ENCODE measurements around the gene GCK.

The GCK gene

DNA sequence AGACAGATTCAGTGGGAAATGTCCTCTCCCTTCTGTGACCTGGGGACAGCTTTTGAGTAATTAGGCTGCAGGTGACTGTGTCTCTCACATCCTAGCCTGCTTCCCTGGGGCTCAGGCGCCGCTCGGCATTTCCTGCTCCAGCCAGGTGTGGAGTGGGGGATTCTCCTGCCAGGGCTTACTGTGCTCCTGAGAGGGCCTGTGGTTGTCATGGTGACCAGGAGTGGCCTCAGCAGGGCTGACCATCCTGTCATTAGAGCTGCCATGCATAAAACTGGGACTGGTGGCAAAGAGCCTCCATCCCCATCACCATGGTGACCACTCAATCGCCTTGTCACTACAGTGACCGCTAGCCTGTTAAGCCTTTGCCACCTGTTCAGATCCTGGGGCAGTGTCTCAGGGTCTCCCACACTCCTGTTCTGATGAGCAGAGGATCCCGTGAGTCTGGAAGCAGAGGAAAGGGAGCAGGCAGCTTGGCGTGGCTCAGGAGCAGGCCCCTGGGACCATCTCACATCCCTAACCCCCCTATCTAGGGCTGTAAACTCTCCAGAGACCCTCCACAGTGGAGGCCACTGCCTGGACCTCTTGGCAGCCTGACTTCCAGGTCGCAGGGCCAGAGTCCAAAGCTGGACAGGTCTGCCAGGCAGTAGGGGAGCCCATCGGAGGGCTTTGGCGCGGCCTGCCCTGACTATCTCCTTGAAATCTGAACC, at the start of gene GCK:
Gene GCK, minus strand, starts transcription at position 154 of the 707 bp plus-strand sequence. CDS start 486 bp downstream, outside the sequence.
- DNase-seq (ENCODE audit: low read depth), result no peak

DNA sequence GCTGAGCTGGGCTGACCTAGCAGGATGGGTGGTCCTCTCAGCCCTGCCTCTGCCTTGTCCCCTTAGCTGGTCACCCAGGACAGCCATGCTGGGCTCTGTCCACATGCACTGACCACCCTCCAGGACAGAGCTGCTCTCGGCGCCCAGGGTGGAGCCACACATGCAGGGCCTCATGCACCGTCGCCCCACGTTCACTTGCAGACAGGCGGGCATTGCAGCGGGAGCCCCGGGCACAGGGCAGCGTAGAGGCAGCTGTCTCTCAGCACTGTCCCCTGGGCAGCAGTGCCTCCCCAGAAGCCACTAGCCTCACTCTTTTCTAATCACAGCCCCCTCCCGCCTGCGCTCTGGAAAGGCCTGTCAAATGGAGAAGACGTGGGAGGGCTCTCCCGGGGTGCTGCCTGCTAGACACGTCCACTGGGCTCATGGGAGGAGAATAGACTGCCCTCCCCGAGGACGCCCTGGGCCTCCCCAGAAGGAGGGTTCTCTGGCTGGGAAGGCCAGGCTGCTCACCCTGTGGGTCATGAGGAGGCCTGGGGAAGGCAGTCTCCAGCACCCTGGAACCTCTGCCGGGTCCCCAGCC, 49.0 kb upstream of the GCK start:
- DNase-seq (ENCODE audit: low read depth), result no peak

DNA sequence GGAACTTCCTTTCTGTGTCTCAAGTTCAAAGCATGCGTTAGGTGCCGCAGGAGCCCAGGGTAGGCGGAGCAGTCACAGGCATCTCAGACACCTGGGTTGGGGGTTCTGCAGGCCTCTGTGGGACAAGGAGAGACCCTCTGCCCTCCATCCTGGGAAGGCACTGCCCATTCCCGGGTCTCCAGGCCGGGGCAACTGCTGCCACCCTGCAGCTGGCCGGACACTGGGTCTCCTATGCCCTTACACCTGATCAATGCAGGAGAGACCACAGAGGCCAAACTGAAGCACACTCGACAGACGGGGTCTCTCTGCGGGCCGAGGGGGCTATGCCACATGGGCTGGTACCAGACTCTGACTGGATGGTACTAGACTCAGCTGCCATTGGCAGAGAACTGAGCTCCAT, 48.5 kb upstream of the GCK start:
- no peak for DNase-seq (ENCODE audit: low read depth)

DNA sequence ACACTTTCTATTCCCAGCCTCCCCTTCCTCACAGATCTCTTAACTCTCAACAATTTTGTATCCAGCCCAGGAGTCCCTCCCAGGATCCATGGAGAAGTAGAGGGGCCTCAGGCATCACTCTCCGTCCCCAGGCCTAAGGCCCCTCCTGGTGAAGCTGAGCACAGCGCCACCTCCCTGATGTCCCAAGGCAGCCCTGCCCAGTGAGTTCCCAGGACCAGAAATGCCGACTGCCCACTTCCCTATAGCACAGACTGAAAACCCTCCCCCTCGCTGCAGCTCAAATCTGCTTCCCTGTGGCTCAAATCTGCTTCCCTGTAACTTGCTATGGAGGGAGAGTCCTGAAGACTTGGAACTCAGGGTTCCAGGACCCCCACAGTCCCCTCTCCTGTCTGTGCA, 47.1 kb upstream of the GCK start:
- no peak for DNase-seq (ENCODE audit: low read depth)

DNA sequence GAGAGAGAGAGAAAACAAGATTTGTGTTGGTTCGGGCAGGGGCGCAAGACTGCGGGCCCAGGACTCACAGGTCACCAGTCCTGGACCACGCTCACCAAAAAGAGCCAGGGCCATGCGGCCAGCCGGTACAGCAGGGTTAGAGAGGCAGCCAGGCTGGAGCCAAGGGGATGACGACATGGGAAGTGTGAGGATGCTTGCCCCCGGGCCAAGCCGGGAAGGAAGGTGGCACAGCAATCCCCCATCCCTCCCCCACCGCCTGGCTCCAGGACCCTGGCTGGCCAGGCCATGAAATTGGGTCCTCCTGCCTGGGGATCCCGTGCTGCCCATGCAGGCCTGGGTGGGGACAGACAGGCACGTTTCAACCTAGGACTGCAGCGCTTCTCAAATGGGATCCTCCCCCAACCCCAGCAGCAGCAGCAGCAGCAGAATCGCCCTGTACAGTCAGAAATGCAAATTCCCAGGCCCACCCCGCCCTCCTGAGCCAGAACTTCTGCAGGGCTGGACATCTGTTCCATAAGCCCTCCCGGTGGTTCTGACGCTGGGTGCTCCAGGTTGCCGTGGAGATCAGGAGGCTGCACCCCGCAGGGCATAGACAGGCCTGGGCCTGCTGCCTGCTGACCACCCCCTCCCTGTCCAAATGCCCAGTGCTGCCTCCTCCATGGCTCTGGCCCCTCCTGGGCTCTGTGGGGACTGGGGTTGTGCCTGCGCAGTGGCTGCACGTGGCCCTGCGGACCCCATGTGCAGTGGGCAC, 46.5 kb upstream of the GCK start:
- no peak for DNase-seq (ENCODE audit: low read depth)

DNA sequence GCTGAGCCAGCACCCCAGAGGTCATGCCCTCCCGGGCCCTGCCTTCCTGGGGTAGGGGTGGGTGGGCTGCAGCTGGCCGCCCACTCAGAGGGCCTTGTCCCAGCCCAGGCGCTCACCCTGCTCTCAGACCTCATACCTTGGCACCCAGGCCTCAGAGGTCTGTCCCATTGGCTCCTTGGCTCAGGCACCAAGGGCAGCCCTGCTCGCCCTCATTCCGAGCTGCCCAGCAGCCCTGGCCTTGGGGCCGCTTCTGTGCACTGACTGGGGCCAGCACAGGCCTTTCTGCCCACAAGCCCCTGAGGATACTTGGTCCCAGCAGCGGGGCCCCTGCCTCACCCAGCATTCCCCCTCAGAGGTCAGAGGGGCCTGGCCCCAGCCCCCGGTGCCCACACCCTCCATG, 45.8 kb upstream of the GCK start:
- DNase-seq (ENCODE audit: low read depth), result no peak

DNA sequence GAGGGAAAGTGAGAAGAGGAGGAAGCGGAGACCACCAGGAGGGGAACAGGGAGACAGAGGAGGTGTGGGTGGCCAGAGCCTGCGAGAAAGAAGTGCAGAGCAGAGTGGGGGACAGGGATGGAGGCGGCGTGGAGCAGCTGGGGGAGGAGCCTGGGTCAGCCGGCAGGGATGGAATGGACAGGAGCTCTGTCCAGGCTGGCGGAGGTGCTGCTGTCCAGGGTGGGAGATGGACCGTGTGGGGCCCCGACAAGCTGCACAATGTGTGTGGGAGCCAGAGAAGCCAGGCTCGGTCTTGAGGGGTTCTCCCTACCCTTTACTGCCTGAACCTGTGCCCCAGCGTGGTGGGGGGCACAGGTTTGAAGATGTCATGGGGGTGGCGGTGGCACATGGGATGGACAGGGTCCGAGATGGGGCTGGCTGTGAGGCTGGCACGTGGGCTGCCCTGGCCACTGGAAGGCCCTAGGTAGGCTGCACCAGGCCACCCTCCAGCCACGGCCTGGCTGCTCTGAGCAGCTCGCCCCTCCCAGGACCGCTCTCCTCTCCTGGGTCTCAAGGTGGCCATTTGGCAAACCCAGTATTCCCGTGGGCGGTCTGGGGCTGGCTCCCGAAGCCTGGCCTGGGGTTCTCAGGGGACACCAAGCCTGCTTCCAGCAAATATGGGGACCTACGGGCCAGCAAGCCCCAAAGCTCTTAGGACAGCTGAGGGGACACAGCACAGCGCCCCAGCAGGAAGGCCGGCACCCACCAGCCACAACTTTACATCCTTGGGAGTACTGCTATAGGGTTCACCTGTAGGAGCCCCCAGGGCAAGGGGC, 43.9 kb upstream of the GCK start:
- no peak for DNase-seq (ENCODE audit: low read depth)

DNA sequence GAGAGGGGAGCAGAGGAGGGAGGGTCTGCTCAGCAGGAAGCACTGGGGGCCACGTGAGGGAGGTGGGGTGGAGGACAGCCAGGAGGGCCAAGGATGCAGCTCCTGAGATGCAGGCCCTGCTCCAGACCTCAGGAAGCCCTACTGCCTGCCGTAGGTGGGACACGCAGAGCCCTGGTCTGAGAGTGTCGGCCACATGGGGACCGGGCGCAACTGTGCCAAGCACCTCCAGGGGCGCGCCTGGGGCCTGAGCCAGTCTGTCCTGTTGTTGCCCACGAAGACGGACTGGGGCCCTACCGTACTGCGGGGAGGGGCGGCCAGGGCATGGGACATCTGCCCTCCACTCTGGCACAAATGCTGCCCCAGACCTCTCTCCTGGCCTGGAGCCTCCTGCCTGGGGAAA, 43.2 kb upstream of the GCK start:
- no peak for DNase-seq (ENCODE audit: low read depth)

DNA sequence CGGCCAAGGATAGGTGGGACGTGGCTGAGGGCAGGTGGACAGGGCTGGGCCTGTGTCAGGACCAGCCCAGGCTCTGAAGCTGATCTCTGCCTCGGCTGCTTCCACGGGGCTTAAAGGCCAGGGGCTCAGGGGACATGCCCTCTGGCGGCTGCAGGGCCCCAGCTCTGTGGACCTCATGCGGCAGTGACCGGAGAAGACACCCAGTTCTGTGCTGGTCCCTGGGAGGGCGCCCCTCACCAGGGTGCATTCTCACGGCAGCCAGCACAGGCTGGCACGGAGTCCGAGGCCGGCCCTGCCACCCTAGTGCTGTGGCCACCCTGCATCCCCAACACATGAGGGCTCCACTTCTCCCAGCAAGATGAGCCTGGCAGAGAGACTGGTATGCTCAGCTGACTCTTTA, 41.8 kb upstream of the GCK start:
- no peak for DNase-seq (ENCODE audit: low read depth)

DNA sequence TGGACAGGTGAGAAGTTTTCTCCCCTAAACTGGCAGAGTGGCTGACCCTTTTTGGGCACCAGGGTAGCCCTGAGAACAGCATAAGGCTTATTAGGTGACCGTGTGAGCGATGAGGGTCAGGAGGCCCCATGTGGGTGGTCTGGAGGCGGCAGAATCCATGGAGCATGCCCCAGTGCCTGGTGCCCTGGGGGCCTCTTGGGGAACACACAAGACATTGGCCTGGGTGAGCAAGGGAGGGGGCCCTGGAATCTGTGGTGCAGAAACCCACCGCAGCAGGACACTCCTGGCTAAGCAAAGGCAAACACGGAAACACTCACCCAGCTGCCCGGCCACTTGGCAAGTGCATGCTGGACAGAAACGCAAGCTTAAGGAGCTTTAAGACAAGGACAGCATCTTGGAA, 41.0 kb upstream of the GCK start:
- no peak for DNase-seq (ENCODE audit: low read depth)

DNA sequence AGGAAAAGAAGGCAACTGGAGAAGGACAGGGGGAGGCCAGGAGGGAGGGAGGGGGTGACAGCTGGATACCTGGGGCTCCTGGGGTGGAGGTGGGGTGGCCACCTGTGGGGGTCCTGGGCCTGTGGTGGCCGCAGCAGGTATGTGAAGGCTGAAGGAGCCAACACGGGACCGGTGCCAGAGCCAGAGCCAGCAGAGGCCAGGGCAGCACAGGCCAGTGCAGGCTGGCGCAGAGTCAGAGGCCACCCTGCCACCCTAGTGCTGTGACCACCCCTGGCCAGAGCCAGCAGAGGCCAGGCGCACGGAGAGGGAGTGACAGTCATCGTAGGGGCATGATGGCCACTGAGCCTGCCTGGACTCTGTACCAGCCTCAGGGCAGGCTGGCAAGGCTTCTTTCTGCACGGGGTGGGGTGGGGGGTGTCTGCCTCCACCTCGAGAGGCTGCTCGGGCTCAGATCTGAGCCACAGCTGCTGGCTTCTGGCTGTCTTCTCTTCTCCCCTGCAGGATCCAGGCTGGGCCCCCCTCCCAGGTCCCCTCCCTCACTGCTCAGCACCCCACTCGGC, 40.4 kb upstream of the GCK start:
- DNase-seq (ENCODE audit: low read depth), result no peak

DNA sequence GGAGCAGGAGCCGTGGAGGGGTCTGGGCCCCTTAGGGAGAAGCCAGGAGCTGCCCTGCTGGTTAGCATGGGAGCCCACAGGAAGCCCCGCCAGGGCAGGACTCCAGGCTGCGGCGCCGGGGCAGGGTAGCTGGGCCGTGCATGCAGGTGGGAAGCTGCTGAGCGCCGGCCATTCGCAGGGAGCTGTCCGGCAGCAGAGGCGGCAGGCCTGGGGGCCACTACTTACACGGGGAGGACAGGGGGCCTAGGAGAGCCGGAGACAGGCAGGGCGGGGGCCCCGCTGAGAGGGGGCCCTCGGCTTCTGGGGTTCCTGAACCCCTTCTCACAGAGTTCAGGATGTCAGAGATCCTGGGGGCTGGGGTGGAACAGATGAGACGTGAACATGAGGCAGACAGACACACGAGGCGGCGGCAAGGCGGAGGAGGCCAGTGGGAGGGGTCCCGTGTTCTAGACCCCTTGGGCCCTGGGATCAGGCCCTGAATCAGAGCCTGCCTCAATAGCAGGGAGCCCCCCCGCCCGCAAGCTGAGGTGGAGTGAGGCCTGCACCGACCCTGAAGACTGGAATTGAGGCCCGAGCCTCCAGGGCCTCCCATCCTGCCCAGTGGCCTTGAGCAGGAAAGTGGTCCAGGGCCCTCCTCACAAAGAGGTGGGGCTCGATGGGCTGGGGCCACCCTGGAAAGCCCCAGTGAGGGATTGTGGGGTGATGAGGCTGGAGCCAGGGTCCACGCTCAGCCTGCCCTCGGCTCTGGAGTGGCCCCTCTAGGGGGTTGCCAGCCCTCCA, 39.5 kb upstream of the GCK start:
- no peak for DNase-seq (ENCODE audit: low read depth)

DNA sequence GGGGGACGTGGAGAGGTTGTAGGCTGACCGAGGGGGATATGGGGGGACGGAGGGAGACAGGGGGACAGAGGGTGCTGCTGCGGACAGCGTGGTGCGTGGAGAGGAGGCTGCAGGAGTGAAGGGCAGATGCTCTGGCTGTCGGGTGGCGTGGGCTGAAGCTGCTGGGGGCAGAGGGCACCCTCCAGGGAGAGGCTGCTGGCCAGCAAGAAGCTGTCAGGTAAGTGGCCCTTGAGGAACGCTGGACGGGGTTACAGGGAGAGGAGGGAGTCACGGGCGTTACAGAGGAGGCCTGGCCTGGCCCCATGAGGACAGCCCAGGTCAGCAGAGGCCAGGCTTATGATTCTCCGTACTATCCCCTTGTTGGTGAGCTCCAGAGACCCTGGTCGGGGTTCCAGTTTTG, 38.7 kb upstream of the GCK start:
- no peak for DNase-seq (ENCODE audit: low read depth)

DNA sequence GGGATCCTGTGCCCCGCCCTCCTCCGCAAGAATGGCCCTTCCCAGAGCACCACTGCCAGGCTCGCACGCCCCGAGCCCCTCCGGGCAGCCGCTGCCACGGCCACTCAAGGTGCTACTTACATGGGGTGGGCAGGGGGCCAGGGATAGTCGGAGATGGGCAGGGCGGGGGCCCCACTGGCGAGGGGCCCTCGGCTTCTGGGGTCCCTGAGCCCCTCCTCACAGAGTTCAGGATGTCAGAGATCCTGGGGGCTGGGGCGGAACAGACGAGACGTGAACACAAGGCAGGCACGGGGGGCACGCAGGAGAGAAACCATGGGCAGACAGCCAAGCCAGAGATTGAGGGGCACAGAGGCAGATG, 37.1 kb upstream of the GCK start:
- no peak for DNase-seq (ENCODE audit: low read depth)

DNA sequence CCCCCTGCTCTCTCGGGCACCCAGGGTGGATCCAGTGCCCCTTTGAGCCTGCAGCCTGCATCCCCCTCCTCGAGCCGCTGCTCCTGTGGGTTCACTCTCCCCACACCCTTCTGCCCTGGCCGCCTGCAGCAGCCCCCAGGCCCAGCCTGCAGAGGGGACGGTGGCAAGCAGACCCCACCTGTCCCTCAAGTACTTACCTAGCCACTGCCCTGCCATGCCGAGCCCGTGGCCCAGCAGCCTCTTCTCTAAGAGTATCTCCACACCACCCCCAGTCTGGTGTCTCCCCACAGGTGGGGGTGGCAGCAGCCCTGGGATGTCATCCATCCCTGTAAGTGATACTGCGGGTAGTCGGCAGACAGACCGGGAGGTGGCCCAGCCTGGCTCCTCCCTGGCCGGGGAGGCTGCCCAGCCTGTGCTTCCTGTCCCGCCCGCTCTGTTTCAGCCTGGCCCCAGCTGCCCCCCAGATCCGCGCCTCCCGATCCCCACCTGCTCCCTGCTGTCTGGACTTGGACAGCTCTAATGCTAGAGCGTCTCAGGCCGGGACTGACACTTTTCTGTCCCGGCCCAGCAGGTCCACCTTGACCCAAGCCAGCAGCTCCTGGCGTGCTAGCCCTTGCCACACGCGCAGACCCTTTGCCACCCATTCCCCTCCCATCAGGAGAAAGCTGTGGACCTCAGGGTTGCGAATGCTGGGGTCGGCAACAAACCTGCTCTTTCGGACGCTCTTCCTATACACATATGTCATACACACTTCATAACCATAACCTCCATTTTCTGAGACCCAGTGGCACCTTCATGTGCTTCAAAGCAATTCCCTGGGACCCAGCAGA, 36.5 kb upstream of the GCK start:
- DNase-seq (ENCODE audit: low read depth), result no peak

DNA sequence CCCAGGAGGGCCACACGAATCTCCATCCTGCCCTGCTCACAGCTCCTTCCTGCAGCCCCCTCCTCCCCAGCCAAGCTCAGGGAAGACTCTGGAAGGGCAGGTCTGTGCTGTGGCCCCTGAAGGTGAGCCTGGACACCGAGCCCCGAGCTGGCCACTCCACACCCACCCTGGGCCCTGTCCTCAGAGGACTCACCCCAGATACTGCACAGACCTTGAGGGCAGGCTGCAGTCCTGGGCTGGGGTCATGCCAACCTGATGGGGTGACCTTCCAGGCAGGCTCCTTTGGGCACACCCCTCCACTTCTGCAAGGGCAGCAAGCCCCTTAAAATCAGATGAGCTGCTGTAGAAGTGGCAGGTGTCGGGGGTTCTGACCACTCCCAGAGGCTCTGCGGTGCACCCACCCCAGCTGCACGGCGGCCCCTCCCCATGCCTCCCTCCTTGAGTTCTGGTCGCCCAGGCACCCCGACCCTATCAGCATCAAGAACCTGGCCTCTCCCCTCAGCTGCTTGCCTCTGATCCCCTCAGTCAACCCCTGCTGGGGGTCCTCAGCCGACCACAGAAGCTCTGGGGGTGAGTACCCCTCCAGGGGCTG, 35.8 kb upstream of the GCK start:
- no peak for DNase-seq (ENCODE audit: low read depth)

DNA sequence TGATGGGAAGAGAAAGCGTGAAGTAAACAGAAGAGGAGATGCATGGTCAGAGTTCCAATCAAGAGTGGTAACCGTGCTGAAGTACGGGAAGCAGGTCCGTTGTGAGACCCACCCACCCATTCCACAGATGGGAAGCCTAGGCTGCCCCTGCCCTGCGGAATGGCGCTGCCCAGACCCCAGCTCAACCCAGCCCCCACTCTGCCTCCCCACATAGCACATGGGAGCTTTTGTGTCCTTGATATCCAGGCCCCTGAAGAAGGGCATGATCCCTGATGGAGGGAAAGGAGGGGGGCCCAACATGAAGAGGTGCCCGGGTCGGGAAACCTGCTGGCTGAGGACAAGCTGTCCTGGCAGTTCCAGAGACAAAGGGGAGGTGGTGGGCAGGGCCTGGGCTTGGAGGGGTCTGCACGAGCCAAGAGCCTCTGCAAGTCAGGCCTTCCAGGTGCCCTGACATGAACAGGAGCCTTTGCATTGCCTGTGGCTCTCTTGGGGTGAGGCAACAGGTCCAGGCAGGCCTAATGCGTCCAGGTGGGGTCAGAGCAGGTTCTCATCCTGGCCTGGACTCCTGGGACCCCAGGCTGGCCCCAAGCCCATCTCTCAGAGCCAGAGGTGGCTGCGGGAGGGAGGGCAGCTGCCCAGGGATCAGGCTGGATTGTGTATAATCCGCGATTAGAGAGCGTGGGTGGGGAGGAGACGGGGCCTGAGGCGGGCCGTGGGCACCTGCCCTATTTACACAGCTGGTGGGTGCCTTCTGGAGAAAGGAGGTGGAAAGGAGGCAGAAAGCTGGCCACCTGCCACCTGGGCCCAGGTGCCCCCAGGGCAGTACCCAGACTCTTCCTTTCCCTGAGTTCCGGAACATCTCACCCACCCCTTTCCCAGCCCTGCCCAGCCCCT, 35.1 kb upstream of the GCK start:
- DNase-seq (ENCODE audit: low read depth), result no peak

DNA sequence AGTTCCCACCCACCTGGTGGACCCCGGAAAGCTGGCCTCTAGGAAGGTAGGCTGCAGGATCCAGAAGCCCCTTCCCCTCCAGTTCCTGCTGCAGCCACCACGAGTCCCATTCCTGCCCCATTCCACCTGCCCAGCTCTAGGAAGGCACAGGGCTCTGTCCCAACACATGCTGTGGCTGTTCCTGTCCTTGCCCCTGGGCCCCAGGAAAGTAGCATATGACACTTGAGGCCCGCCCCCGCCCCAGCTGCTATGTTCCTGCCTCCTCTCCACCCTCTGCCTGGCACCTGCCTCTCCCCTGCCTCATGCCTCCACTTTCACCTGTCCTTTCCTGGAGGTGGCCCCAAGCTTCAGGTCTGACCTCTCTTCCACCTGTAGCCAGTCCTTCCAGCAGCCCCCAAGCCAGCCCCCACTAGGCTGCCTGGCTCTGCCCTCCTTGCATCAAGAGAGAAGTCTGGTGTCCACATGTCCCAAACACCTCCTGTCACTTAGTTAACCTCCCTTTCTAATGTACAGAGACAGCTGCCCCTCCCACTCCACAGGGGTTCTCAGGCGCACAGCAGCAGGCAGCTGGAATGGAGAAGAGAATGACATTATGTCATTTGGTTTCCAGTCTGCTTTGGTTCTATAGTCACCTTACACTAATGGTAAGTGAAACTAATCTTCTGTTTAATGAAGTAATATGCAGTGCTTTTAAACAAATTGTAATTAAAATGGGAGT, 34.3 kb upstream of the GCK start:
- no peak for DNase-seq (ENCODE audit: low read depth)
